H1 (cell line): Measurements from ENCODE around the gene CASKIN2. TPM values are rescaled to one million over a fixed set of nuclear protein-coding genes. Genes with fewer than 3 reads are reported as not detected.

Source experiments
- E2F6 ChIP-seq: IDR thresholded peaks from 2 replicates; pipeline ENCODE4 v1.6.1; 2012; ENCODE audit warnings: inconsistent platforms
- polyA plus RNA-seq, 7 experiments: library from polyadenylated mRNA; depleted of rRNA in 3 of 7; stranded (reverse) in 5 of 7; unstranded in 2 of 7; fragments of >200 nt in 5 of 7; fragments of 200-250 nt in 2 of 7; gene quantifications; 1 replicate in 5 of 7; 2 replicates in 1 of 7; 4 replicates in 1 of 7; pipeline versions ENCODE4 v1.2.1 to v1.2.3, GENCODE V29; 2011 to 2013; ENCODE audit warnings: missing spikeins in 2 of 7, mixed read lengths in 2 of 7
- total RNA-seq: library from RNA; stranded (reverse); fragmentation: NEBNext Ultra II Directional; extraction: Animal tissue kit (Norgen Biotek cat#: 25700); gene quantifications from 2 replicates; pipeline ENCODE4 v1.2.1, GENCODE V29; 2021

CASKIN2 gene
- total and polyA plus RNA-seq, 2 of the 8 experiments (the other 6 are each of a cell fraction or from before 2014, with no cell fraction given) = 6.7 to 32.3 TPM

GRCh38 chr17:75459590-75460267 is 55.6 kb downstream of the CASKIN2 start (continued):
- no peak for TF ChIP-seq E2F6
